ENCODE measurements around the gene VIPR1.

VIPR1 gene

DNA sequence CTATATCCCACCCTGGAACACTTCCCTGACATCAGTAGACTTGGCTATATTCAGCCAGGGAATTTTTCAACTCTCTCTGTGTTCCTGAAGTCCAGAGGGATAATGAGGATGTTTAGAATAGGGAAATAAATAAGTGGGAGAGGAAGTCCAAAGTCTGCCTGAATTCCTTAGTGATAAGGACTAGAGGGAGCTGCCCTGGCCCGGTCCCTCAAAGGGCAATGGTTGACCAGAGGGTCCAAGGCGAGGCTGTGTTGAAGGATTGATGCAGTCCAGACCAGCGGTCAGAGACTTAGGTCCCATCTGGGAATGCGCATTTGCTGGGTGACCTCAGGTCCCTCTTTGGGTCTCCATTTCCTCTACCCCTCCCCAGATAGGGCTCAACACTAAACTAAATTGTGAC is 7.9 kb downstream of the VIPR1 start:
- no peaks in the 10 kb centered on the region for H3K36me3 ChIP-seq (ENCODE audit: low read length)
- H3K79me2 ChIP-seq (ENCODE audit: insufficient read depth, low read length) = no peaks in the 10 kb centered on the region
- no peaks in the 10 kb centered on the region for H3K27me3 ChIP-seq (ENCODE audit: low read length)
- H3K27ac ChIP-seq (ENCODE audit: low read depth, low read length) = no peak overlapping the region
- no peak overlapping the region for H3K9ac ChIP-seq (ENCODE audit: low read length)
- no peaks in the 10 kb centered on the region for H3F3A ChIP-seq (ENCODE audit: insufficient read depth)
- H3K9me2 ChIP-seq (replicated peaks; ENCODE audit: insufficient read depth, low read length) = no peaks in the 10 kb centered on the region
- TF ChIP-seq, protein P1, sequence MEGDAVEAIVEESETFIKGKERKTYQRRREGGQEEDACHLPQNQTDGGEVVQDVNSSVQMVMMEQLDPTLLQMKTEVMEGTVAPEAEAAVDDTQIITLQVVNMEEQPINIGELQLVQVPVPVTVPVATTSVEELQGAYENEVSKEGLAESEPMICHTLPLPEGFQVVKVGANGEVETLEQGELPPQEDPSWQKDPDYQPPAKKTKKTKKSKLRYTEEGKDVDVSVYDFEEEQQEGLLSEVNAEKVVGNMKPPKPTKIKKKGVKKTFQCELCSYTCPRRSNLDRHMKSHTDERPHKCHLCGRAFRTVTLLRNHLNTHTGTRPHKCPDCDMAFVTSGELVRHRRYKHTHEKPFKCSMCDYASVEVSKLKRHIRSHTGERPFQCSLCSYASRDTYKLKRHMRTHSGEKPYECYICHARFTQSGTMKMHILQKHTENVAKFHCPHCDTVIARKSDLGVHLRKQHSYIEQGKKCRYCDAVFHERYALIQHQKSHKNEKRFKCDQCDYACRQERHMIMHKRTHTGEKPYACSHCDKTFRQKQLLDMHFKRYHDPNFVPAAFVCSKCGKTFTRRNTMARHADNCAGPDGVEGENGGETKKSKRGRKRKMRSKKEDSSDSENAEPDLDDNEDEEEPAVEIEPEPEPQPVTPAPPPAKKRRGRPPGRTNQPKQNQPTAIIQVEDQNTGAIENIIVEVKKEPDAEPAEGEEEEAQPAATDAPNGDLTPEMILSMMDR (IDR thresholded peaks at IDR 0.05; ENCODE audit: insufficient read depth, low read length, poor library complexity, severe bottlenecking) = no peak
- no peak for TF ChIP-seq EZH2phosphoT487 (conservative IDR thresholded peaks at IDR 0.05; ENCODE audit: low read length)
- H3K4me2 ChIP-seq (ENCODE audit: low read depth, low read length, poor library complexity, severe bottlenecking) = no peak overlapping the region
- no peak overlapping the region for H2AFZ ChIP-seq (ENCODE audit: low read depth, low read length, severe bottlenecking)
- no peaks in the 10 kb centered on the region for H3K9me3 ChIP-seq (ENCODE audit: insufficient read depth, low read length)
- H4K20me1 ChIP-seq (ENCODE audit: low read depth, low read length) = no peaks in the 10 kb centered on the region
- H3K4me3 ChIP-seq (ENCODE audit: insufficient read depth, low read length, poor library complexity, severe bottlenecking) = no peak overlapping the region

DNA sequence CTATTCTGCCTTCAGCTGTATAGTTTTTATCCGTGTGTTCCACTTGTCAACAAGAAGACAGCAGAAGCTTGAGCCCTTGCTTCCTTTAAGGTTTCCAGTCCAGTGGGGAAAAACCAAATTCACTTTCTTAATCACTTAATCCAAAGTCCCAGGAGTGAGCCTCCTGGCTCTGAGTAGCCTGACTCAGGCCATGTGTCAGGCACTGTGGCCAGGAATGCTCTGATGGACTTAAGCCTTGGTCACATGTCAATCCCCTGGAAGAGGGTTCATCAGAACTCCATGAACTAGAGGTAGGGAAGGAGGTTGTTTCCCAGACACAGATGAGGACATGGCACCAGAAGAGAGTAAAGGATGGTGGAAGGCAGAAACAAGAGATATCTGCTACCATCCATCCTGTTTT is 8.8 kb downstream of the VIPR1 start:
- H2AFZ ChIP-seq (ENCODE audit: low read depth, low read length, severe bottlenecking) = no peak overlapping the region
- no peaks in the 10 kb centered on the region for H3K9me3 ChIP-seq (ENCODE audit: insufficient read depth, low read length)
- TF ChIP-seq, protein P1 (IDR thresholded peaks at IDR 0.05; ENCODE audit: insufficient read depth, low read length, poor library complexity, severe bottlenecking) = no peak
- no peaks in the 10 kb centered on the region for H3F3A ChIP-seq (ENCODE audit: insufficient read depth)
- H3K27me3 ChIP-seq (ENCODE audit: low read length) = no peaks in the 10 kb centered on the region
- no peaks in the 10 kb centered on the region for H4K20me1 ChIP-seq (ENCODE audit: low read depth, low read length)
- no peaks in the 10 kb centered on the region for H3K36me3 ChIP-seq (ENCODE audit: low read length)
- H3K27ac ChIP-seq (ENCODE audit: low read depth, low read length) = no peak overlapping the region
- H3K4me2 ChIP-seq (ENCODE audit: low read depth, low read length, poor library complexity, severe bottlenecking) = no peak overlapping the region
- H3K9me2 ChIP-seq (replicated peaks; ENCODE audit: insufficient read depth, low read length) = no peaks in the 10 kb centered on the region
- H3K9ac ChIP-seq (ENCODE audit: low read length) = no peak overlapping the region
- H3K4me3 ChIP-seq (ENCODE audit: insufficient read depth, low read length, poor library complexity, severe bottlenecking) = no peak overlapping the region
- H3K79me2 ChIP-seq (ENCODE audit: insufficient read depth, low read length) = no peaks in the 10 kb centered on the region

DNA sequence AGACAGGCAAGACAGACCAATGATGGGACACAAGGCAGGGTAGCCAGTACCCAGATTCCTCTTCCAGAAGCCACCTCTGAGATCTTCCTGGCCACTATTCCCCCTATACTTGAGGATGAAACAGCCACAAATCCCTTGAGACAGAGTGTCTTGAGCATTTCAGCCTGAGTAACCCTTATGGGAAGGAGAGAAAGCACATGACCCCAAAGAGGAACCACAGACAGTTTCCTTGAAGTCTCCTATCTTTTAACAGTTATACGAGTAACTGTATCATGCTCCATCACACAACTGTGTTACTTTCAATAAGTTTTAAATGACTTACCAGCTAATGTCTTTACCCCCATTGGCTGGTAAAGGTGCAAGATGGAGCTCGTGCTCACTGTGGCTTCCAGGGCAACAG is 9.3 kb downstream of the VIPR1 start:
- no peak overlapping the region for H2AFZ ChIP-seq (ENCODE audit: low read depth, low read length, severe bottlenecking)
- TF ChIP-seq EZH2phosphoT487 (conservative IDR thresholded peaks at IDR 0.05; ENCODE audit: low read length) = no peak
- TF ChIP-seq, protein P1 (IDR thresholded peaks at IDR 0.05; ENCODE audit: insufficient read depth, low read length, poor library complexity, severe bottlenecking) = no peak

DNA sequence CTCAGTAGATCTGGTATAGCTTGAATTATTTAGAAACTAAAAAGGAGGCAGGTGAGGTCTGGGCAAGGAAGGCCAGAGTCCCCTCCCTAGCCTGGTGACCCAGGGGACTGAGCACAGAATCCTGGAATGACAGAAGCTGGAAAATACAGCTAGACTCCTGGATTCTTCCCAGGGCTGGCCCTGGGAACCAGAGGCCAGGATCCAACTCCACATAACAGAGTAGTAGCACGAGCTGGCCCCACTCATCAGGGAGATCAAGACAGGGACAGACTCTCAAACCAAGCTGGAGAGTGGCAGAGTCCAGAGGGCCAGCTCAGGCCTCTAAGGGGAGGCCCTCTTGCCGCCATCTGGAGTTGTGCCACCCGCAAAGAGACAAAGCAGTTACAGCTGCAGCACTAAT is 10.7 kb downstream of the VIPR1 start:
- H3K9me3 ChIP-seq (ENCODE audit: insufficient read depth, low read length) = no peaks in the 10 kb centered on the region
- TF ChIP-seq EZH2phosphoT487 (conservative IDR thresholded peaks at IDR 0.05; ENCODE audit: low read length) = no peak
- TF ChIP-seq, protein P1 (IDR thresholded peaks at IDR 0.05; ENCODE audit: insufficient read depth, low read length, poor library complexity, severe bottlenecking) = no peak
- H3K79me2 ChIP-seq (ENCODE audit: insufficient read depth, low read length) = no peaks in the 10 kb centered on the region
- no peak overlapping the region for H3K9ac ChIP-seq (ENCODE audit: low read length)
- no peaks in the 10 kb centered on the region for H3K27me3 ChIP-seq (ENCODE audit: low read length)
- H4K20me1 ChIP-seq (ENCODE audit: low read depth, low read length) = no peaks in the 10 kb centered on the region
- no peak overlapping the region for H3K4me3 ChIP-seq (ENCODE audit: insufficient read depth, low read length, poor library complexity, severe bottlenecking)
- no peaks in the 10 kb centered on the region for H3K36me3 ChIP-seq (ENCODE audit: low read length)
- H3K27ac ChIP-seq (ENCODE audit: low read depth, low read length) = no peak overlapping the region
- no peak overlapping the region for H2AFZ ChIP-seq (ENCODE audit: low read depth, low read length, severe bottlenecking)
- H3K9me2 ChIP-seq (replicated peaks; ENCODE audit: insufficient read depth, low read length) = no peaks in the 10 kb centered on the region
- H3K4me2 ChIP-seq (ENCODE audit: low read depth, low read length, poor library complexity, severe bottlenecking) = no peak overlapping the region
- H3F3A ChIP-seq (ENCODE audit: insufficient read depth) = no peaks in the 10 kb centered on the region

More for the DNA sequence above, 9.3 kb downstream of the VIPR1 start:
- no peaks in the 10 kb centered on the region for H3K36me3 ChIP-seq (ENCODE audit: low read length)
- H3K9ac ChIP-seq (ENCODE audit: low read length) = no peak overlapping the region
- H3K4me2 ChIP-seq (ENCODE audit: low read depth, low read length, poor library complexity, severe bottlenecking) = no peak overlapping the region
- H3K79me2 ChIP-seq (ENCODE audit: insufficient read depth, low read length) = no peaks in the 10 kb centered on the region
- no peak overlapping the region for H3K4me3 ChIP-seq (ENCODE audit: insufficient read depth, low read length, poor library complexity, severe bottlenecking)
- no peaks in the 10 kb centered on the region for H3K9me2 ChIP-seq (replicated peaks; ENCODE audit: insufficient read depth, low read length)
- H3K9me3 ChIP-seq (ENCODE audit: insufficient read depth, low read length) = no peaks in the 10 kb centered on the region
- H4K20me1 ChIP-seq (ENCODE audit: low read depth, low read length) = no peaks in the 10 kb centered on the region
- H3K27ac ChIP-seq (ENCODE audit: low read depth, low read length) = no peak overlapping the region
- H3F3A ChIP-seq (ENCODE audit: insufficient read depth) = no peaks in the 10 kb centered on the region
- no peaks in the 10 kb centered on the region for H3K27me3 ChIP-seq (ENCODE audit: low read length)

Data from SU-DHL-6 (cell line).